GM18507 (cell line): ENCODE measurements around the gene PKMYT1.

Experiments
- DNase-seq: peaks from one replicate; pipeline ENCODE4 v3.0.0; 2011; ENCODE audit warnings: low read depth; ENCODE audit not compliant: insufficient read length; ENCODE audit errors: extremely low spot score
- FAIRE-seq: peaks from 2 replicates; lab custom pipeline; 2011; peaks lifted over from hg19 to GRCh38; lab: Jason Lieb, UNC

Gene PKMYT1

DNA sequence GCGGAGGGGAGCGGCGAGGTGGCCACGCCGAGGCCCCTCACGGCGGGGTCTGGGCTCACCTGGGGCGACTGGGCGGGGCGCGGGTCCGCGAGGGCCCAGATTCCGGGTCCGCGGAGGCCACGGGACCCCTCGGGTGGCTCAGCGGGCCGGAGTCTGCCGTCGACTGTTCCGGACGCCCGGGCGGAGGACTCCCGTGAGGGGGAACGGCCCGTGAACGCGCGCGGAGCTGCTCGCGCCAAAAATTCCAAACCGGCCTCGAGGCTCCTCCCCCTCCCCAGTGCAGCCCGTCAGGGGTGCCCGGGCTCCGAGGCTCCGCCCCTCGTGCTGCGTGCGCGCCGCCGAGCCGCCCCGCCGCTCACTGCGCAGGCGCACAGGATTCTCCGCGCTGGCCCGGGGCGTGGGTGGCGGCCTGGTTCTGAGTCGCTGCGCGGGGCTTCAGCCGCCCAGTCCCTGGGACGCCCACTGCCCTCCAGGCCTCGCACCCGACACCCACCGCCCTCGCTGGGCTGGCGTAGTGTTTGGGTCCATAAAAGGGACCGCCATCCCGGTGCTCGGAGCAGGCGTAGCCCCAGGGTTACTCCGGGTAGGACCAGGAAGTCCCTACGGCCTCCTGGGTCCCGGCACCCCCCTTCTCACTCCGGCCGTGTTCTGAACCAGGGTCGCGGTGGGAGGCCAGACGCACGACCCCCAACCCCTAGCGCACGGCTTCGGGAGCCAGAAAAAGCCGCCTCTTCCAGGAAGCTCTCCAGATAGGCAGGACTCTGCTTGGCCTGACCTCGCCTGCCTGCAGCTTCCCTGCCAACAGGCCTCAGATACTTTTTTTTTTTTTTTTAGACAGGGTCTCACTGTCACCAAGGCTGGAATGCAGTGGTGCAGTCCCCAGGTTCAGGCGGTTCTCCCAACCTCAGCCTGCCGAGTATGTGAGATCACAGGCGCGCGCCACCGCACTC, at the start of gene PKMYT1:
Gene PKMYT1, minus strand, starts transcription at position 220 of the 950 bp plus-strand sequence. CDS start 789 bp downstream, outside the sequence.
- DNase-seq (peak; percentile 100), FAIRE-seq (peak; percentile 87)

DNA sequence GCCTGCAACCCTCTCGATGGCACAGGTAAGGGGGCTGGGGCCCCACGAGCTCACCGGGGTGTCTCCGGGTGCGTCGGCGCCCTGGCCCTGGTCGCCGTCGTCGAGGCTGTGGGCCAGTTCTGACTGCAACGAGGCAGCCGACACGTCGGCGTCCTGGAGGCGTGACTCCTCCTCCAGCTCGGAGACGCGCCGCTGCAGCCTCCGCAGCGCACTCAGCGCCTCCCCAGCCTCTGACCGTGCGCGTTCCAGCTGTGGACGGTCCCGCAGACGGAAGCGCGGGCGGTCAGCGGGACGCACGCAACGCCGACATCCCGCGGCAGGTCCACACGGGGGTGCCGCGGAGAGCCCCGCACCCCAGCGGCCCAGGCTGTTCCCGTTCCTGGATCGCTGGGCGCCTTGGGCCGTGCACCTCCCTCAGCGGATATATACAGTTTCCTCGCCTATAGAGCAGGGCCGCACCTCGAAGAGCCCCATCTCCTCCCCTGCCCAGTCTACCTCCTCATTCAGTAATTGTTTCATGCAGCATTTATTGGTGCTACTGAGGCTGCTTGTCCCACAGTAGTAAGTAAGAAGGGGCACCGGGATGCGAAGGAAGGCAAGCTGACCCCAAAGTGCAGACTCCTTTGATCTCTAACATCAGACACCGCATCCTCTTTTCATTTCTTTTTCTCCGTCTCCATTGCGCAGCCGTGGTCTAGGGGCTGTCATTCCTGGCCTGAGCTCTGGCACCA, 49.4 kb upstream of the PKMYT1 start:
- no peak for FAIRE-seq
- no peak for DNase-seq

DNA sequence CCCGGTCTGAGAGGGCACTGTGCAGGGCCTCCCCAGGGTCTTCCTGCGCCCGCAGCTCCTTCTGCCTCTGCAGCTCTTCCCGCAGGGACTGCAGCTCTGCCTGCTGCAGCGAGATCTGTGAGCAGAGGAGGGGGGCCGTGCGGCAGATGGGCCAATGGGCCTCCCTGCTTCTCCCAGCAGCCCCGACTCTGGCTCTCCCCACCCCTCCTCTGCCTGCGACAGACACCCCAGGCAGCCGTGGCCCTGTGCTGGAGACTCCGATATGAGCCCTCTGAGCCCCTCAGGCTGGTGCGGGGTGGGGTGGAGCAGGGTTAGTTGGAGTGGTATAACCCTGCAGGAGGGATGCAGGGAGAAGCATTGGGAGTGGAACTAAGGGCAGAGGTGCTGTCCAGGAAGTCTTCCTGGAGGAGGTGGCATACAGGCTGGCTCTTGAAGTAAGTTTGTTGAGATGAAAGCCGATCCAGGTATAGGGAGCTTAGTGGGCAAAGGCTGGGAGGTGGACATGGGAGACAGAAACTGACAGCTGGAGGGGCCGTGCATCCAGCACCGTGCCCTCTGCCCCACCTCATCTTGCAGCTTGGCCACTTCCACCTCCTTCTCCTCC, 48.6 kb upstream of the PKMYT1 start:
- DNase-seq (no peak), FAIRE-seq (no peak)

DNA sequence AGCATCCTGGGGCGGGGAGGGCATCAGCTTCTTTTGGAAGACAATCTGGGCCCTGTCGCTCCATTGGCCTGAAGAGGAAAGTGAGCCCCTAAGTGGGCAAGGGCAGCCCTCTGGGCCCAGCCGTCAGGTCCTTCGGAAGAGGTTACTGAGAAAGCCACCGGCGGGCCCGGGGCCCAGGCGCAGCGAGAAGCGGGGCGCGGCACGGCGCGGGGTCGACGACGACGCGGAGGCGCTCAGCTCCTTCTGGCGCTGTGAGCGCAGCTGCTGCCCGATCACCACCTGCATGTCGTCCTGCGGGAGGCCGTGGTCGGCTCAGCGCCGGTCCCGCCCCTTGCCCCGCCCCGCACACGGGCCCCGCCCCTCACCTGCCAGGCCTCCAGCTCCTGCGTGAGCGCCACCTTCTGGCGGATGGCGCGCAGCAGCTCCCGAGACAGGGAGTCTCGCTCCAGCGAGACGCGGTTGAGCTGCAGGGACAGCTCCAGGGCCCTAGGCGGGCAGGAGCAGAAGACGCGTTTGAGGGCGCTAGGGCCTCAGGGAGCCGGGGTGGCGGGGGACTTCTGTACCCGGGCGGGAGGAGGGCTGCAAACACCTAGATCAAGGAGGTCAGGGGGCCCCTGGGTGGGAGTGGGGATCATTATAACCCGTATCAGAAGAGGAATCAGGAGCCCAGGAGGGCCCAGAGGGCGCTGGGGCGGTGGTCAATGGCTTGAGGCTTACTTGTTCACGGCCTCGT, 47.9 kb upstream of the PKMYT1 start:
- DNase-seq (peak; percentile 81), FAIRE-seq (peak; percentile 87)

DNA sequence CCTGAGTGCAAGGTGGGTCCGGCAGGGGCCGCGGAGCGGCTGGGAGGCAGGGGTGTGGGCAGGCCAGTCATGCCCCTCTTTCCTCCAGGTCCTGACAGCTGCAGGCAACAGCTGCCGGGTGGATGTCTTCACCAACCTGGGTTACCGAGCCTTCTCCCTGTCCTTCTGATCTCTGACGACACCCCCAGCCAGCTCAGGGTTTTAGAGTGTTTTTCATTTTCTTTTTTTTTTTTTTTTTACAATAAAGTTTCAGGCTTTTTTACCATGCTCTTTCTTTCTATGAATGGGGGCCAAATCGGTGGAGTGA, 47.2 kb upstream of the PKMYT1 start:
- FAIRE-seq (no peak), DNase-seq (no peak)

DNA sequence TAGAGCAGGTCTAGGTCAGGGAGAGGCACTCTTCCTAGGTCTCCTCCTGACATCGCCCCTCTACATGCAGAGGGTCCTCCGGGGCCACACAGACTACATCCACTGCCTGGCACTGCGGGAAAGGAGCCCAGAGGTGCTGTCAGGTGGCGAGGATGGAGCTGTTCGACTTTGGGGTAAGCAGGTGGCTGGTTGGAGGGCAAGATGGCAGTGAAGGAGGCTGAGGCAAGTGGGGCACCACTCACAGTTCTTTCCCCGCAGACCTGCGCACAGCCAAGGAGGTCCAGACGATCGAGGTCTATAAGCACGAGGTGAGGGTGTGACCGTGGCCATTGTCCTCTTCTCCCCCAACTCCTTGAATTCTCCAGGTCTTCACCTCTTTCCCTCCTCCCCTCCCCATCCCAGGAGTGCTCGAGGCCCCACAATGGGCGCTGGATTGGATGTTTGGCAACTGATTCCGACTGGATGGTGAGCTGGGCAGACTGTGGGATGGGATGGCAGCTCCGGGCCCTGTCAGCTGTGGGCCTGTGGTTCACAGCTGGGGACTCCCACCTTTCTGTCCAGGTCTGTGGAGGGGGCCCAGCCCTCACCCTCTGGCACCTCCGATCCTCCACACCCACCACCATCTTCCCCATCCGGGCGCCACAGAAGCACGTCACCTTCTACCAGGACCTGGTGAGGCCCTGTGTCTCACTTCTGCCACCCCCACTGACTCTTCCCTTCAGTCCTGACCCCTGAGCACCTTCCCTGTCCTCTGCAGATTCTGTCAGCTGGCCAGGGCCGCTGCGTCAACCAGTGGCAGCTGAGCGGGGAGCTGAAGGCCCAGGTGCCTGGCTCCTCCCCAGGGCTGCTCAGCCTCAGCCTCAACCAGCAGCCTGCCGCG, 46.6 kb upstream of the PKMYT1 start:
- no peak for FAIRE-seq
- DNase-seq, result no peak

DNA sequence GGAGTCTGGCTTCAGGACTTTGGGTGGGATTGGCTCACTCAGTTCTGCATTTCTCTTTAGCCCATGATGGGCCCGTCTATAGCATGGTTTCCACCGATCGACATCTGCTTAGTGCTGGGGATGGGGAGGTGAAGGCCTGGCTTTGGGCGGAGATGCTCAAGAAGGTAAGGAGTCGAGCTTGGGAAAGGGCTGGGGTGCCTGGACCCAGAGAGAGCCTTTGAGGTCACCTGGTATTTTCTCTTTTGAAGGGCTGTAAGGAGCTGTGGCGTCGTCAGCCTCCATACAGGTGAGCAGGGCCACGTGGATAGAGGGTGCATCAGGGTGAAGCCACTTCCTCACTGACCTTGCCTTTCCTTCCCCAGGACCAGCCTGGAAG, 45.7 kb upstream of the PKMYT1 start:
- FAIRE-seq (no peak), DNase-seq (no peak)

DNA sequence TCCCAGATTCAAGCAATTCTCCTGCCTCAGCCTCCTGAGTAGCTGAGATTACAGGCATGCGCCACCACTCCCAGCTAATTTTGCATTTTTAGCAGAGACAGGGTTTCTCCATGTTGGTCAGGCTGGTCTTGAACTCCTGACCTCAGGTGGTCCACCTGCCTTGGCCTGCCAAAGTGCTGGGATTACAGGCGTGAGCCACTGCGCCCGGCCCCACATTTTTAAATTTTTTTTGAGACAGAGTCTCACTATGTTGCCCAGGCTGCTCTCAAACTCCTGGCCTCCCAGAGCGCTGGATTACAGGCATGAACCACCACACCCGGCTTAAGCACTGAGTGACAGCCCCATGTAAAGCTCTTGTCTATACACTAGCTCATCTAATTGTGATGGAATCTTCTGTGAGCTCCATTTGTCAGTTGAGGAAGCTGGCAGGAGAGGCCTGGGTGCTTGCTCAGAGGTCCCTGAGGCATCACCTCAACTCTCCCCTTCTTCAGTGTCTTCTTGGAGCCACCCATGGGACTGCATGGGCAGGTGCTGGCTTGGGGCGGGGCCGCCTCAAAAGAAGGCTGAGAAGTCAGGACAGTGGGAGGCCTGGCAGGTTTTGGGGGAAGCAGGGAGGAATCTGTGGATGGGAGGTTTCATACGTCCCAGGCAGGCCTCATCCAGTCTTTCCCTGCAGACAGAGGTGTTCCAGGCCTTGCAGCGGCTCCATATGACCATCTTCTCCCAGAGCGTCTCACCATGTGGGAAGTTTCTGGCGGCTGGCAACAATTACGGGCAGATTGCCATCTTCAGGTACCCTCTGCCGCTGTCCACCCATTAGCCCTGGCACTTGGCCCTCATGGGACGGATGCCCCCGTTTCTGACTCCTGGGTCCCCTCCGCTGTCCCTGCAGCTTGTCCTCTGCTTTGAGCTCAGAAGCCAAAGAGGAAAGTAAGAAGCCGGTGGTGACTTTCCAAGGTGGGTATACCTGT, 45.1 kb upstream of the PKMYT1 start:
- DNase-seq (no peak), FAIRE-seq (no peak)

DNA sequence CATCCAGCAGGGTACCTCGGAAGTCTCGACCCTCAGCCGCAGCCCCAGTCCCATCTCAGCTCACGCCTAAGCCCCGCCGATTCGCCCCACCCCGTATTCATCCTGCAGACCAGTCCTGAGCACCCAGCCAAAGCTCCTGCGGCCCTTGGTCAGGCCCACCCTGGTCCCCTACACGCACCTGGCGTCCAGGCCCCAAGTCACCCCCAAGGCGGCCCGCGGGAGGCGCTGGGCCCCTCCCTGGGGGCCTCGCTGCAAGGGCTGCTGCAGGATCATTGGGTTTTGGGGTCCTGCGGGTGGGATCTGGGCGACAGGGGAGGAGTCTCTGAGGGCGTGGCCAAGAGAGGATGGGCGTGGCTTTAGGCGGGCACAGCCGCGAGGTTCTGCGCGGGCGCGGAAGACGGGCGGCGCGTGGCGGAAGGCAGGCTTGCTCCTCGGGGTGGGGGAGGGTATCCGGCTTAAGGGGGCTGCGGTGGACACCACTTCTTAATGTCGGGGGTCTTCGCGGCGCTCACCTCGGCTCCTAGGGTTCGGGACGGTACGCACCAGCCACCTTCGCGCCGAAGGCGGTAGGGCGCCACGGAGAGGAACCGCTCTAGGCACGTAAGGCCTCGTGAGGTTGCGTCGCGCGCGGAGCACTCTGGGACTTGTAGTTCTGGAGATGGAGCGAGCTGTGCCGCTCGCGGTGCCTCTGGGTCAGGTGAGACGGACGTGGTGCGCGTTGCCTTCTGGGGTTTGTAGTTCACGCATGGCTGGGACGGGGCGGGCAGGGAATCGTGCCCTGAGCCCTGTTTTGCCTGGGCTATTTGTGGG, 43.6 kb upstream of the PKMYT1 start, which contains the start of the genes HCFC1R1 and THOC6:
Gene HCFC1R1, minus strand, starts transcription at position 274 of the 810 bp plus-strand sequence. Its CDS starts 1 bp downstream, at position 273.
Gene THOC6, plus strand, starts transcription at position 367 of the 810 bp plus-strand sequence. Its CDS starts 292 bp downstream, at position 659.
- FAIRE-seq, result peak; percentile 99
- peak; percentile 83 for DNase-seq

DNA sequence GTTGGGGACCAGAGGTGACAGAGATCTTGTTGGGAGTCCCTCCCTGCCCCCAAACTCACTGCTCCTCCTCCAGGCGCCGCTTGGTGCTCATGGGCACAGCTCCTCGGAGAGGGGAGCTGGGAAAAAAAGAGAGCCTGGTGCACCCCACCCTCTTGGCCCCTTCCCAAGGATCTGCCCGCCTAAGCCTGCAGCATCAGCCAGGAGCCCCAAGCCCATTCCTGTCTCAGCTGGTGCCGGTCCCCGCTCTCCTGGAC, 43.1 kb upstream of the PKMYT1 start:
- DNase-seq (no peak), FAIRE-seq (no peak)

DNA sequence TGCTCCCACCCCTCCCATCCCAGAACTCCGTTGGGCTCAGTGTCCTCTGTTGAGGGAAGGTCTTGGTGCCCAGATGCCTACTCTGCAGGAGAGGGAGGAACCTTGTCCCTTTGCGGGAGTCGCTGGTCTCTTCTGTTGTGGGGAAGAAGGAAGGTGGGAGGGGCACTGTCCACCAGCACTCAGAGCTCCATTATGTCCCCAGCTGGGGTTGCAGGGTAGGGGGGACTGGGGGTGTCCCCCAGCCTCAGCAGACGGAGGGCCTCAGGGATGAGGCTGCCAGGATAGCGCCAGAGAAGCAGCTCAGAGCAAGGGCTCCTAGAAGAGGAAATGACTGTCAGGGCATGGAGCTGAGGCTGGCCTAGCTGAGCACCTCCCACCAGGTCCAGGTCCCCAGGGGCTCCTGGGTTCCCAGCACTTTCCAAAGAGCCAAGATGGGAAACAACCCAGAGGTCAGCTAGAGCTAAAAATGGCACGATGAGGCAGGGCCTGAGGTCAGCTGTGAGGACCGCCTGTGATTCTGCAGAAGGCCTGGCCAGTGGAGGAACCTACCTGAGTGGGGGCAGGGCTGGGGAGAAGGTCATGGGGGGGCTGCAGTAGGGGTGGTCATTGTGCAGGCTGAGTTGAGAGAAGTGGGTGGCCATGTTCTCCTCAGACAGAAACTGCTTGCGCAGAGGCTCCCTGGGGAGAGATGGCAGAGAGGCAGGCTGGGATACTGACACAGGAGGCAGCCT, 42.6 kb upstream of the PKMYT1 start:
- DNase-seq, result no peak
- FAIRE-seq, result no peak

DNA sequence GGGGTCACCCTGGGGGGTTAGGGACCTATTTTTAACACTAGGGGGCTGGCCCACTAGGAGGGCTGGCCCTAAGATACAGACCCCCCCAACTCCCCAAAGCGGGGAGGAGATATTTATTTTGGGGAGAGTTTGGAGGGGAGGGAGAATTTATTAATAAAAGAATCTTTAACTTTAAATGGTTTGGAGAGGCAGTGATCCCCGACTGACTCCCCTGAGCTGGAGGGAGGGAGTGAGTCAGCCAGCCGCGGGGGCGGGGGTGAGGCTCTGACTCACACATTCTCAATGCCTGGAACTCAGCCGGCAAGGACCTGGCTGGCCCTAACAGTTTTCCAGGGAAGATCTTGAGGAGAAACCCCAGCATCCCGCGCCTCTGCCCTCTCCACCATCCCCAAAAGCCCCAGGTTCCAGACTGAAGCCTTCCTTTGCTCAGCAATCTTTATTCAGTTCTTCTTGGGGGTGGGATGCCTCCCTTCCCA, 42.0 kb upstream of the PKMYT1 start:
- FAIRE-seq, result peak; percentile 77
- DNase-seq, result no peak

DNA sequence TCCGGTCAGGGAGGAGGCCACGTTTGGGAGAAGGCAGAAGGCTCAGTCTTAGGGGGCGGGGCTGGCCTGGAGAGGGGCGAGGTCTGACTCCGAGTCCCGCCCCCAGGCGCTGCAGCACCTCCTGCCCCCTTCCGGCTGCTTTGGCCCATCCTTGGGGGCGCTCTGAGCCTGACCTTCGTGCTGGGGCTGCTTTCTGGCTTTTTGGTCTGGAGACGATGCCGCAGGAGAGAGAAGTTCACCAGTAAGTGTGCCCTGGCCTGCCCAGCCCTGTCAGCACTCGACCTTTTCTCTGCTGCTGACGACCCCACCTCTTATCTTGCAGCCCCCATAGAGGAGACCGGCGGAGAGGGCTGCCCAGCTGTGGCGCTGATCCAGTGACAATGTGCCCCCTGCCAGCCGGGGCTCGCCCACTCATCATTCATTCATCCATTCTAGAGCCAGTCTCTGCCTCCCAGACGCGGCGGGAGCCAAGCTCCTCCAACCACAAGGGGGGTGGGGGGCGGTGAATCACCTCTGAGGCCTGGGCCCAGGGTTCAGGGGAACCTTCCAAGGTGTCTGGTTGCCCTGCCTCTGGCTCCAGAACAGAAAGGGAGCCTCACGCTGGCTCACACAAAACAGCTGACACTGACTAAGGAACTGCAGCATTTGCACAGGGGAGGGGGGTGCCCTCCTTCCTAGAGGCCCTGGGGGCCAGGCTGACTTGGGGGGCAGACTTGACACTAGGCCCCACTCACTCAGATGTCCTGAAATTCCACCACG, 41.4 kb upstream of the PKMYT1 start:
- FAIRE-seq, result peak; percentile 79
- no peak for DNase-seq

DNA sequence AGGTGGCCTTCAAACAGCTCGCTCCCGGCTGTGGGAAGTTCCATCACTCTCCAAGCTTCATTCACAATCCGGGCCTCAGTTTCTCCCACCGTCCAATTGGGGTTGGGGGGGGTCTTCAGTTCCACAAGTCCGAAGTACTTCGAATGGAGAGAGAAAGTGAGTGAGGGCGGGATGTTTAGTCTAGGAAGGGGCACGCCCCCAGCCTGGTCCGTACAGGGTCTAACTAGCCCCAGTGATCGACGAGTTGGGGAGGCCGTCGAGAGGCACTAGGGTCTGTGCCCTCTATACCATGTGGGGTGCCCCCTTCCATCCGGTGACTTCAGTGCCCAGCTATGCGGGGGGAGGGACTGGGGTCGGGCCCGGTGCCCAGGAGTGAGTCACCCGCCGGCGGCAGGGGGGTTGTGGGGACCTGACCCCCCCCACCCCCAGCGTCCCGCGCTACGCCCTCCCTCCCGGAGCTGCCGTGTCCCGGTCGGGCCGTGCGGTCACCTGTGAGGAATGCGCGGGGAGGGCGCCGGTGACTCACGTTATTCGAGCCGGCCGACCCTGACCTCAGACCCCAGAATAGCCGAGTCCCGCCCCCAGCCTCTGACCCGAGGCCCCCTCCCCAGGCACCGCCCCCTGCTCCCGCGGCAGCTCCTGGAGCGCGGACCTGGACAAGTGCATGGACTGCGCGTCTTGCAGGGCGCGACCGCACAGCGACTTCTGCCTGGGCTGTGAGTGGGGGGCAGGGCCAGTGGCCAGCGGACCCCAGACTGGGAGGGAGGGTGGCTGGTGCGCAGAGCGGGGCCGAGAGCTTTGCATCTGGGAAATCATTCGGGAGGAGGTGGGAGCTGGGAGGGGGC, 40.6 kb upstream of the PKMYT1 start:
- FAIRE-seq, result no peak
- no peak for DNase-seq

DNA sequence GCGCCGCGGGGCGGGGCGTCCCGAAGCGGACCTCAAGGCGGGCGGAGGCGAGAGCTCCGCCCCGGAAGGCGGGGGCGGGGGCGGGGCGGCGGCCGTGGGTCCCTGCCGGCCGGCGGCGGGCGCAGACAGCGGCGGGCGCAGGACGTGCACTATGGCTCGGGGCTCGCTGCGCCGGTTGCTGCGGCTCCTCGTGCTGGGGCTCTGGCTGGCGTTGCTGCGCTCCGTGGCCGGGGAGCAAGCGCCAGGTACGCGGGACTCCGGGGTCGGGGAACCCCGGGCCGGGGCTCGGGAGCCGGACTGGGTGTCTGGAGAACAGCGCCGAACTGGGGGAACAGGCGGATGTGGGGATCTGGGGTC, 40.0 kb upstream of the PKMYT1 start, which contains the start of gene TNFRSF12A:
Gene TNFRSF12A, plus strand, starts transcription at position 122 of the 357 bp plus-strand sequence. Its CDS starts 30 bp downstream, at position 152.
- peak; percentile 80 for DNase-seq
- peak; percentile 75 for FAIRE-seq
